Activated CD4-positive, alpha-beta T cell treated with anti-CD3 and anti-CD28 coated beads, Interleukin-2, amount 10 ng/mL, durations not matched to agents 24 days and 14 days (primary cell): ENCODE results near the gene DCLRE1B. TPM values are rescaled to one million over a fixed set of nuclear protein-coding genes. Genes with fewer than 3 reads are reported as not detected.
A peak's percentile ranks its signal among the peaks of the same experiment; 100 is the strongest.

Experiments used
- DNase-seq: peaks from one replicate; pipeline ENCODE4 v3.0.0; 2022
- H3K27ac Mint-ChIP-seq: one replicate; pipeline ENCODE4 v1.8.0; 2022; ENCODE audit warnings: mild to moderate bottlenecking, mixed read lengths
- H3K27me3 Mint-ChIP-seq: one replicate; pipeline ENCODE4 v1.8.0; 2022; ENCODE audit warnings: mixed read lengths
- H3K36me3 Mint-ChIP-seq: one replicate; pipeline ENCODE4 v1.8.0; 2022; ENCODE audit warnings: low read depth, mild to moderate bottlenecking, mixed read lengths
- H3K4me1 Mint-ChIP-seq: one replicate; pipeline ENCODE4 v1.8.0; 2021; ENCODE audit warnings: mixed read lengths
- H3K4me3 Mint-ChIP-seq: one replicate; pipeline ENCODE4 v1.8.0; 2022; ENCODE audit warnings: mild to moderate bottlenecking, moderate library complexity, mixed read lengths
- H3K9me3 Mint-ChIP-seq: one replicate; pipeline ENCODE4 v1.8.0; 2021; ENCODE audit warnings: mixed read lengths
- intact Hi-C: fragments of 100-400 bp; cut with micrococcal nuclease; formaldehyde crosslinking; loops from one replicate; pipeline ENCODE4 v1.15.1; 2023
- total RNA-seq: library from RNA; stranded (reverse); gene quantifications from 2 replicates; pipeline ENCODE4 v1.2.3, GENCODE V29; 2022

The DCLRE1B gene
- total RNA-seq, 1 donor from 2014 or later: 21.5 TPM

GRCh38 chr1:113922957-113923356 lies 17.8 kb downstream of the DCLRE1B start:
- peaks cover 12% of the 10 kb centered on the region for H3K27me3 Mint-ChIP-seq
- DNase-seq: no peak
- H3K36me3 Mint-ChIP-seq: no peaks in the 10 kb centered on the region
- H3K4me3 Mint-ChIP-seq: no peak overlapping the region
- H3K27ac Mint-ChIP-seq: no peak overlapping the region
- intact Hi-C loops: no loop called here
- H3K9me3 Mint-ChIP-seq: no peaks in the 10 kb centered on the region
- H3K4me1 Mint-ChIP-seq: peaks cover 7% of the 10 kb centered on the region

- Mint-ChIP-seq H3K9me3 (no peaks in the 10 kb centered on the region), H3K36me3 (no peaks in the 10 kb centered on the region), H3K27me3 (peaks cover 12% of the 10 kb centered on the region), H3K27ac (no peak overlapping the region), H3K4me3 (no peak overlapping the region), H3K4me1 (peaks cover 12% of the 10 kb centered on the region)
- intact Hi-C loops: no loop called here
- no peak for DNase-seq
Measured at GRCh38 chr1:113924473-113924872, 19.3 kb downstream of the DCLRE1B start.

GRCh38 chr1:113928187-113928930 lies 23.2 kb downstream of the DCLRE1B start:
- H3K36me3 Mint-ChIP-seq: peaks cover 8% of the 10 kb centered on the region
- peaks cover 37% of the 10 kb centered on the region for H3K4me1 Mint-ChIP-seq
- peak overlapping the region; percentile 98 for H3K4me3 Mint-ChIP-seq
- H3K27ac Mint-ChIP-seq: peak overlapping the region; percentile 100
- intact Hi-C loops: loop anchor here (2.0 kb wide), 1 partner anchor 170 kb away; the partner anchor contains the start of gene PHTF1
- H3K9me3 Mint-ChIP-seq: no peaks in the 10 kb centered on the region
- DNase-seq: no peak
- peaks cover 5% of the 10 kb centered on the region for H3K27me3 Mint-ChIP-seq

- Mint-ChIP-seq H3K36me3 (peaks cover 16% of the 10 kb centered on the region), H3K4me1 (peaks cover 45% of the 10 kb centered on the region), H3K27ac (peak within 1 kb of the TSS; percentile 100), H3K9me3 (no peaks in the 10 kb centered on the region), H3K4me3 (peak within 1 kb of the TSS; percentile 98), H3K27me3 (peaks cover 4% of the 10 kb centered on the region)
- intact Hi-C loops: loop anchor here (1.0 to 2.0 kb wide), 4 partner anchors 24 to 170 kb away; partner anchors contain the start of genes DCLRE1B, PHTF1 and RSBN1
- peak; percentile 98 for DNase-seq
Measured at GRCh38 chr1:113928941-113929749, 24.0 kb downstream of the DCLRE1B start, which contains the start of gene HIPK1. Gene HIPK1 (plus strand): TSS chr1:113929324.

- Mint-ChIP-seq H3K27ac (peak overlapping the region; percentile 99), H3K27me3 (no peaks in the 10 kb centered on the region), H3K4me1 (peaks cover 48% of the 10 kb centered on the region), H3K36me3 (peaks cover 20% of the 10 kb centered on the region), H3K9me3 (no peaks in the 10 kb centered on the region), H3K4me3 (peak overlapping the region; percentile 98)
- intact Hi-C loops: loop anchor here (1.0 to 10.0 kb wide), 10 partner anchors 19 to 975 kb away; partner anchors contain the start of genes CSDE1, DCLRE1B, MAGI3 and OLFML3
- DNase-seq: peak; percentile 91
Measured at GRCh38 chr1:113929750-113930498, 24.8 kb downstream of the DCLRE1B start.

DNA sequence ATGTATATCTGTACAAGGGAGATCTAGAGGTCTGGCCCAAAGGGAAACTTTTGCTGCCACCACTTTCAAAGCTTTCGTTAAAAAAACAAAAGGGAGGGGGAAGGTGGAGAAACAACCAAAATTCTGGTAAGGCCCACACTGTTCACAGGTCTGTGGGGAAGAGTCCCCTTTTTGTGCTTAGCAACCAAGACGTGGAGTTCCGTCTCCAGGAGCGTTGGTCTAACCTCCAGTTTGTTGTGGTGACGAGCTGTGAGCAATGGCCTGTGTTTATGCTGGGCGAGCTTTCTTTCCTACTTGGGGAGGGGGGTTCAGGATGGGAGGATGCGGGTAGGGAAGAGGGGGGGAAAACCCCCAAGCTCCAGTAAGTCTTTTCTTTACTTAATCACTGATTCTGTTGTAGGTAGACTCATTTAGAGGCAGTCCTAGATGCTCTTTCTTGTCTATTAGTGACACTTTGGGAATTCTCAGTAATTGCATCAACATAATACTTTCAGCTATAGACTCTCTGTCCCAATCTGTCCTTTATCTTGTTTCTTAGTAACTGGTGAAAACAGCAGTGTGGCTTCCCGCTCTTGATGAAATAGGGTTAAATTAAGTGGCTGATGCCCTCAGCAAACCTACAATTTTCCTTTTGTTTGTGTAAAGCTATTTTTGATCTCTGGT lies 25.5 kb downstream of the DCLRE1B start:
- intact Hi-C loops: loop anchor here (1.0 to 10.0 kb wide), 7 partner anchors 10 to 976 kb away; partner anchors contain the start of genes CSDE1, MAGI3, OLFML3 and PTPN22
- peaks cover 26% of the 10 kb centered on the region for H3K36me3 Mint-ChIP-seq
- H3K4me3 Mint-ChIP-seq: peak overlapping the region; percentile 98
- no peaks in the 10 kb centered on the region for H3K27me3 Mint-ChIP-seq
- DNase-seq: peak; percentile 93
- peaks cover 4% of the 10 kb centered on the region for H3K9me3 Mint-ChIP-seq
- peak overlapping the region; percentile 99 for H3K27ac Mint-ChIP-seq
- H3K4me1 Mint-ChIP-seq: peaks cover 50% of the 10 kb centered on the region

- intact Hi-C loops: loop anchor here (1.0 to 10.0 kb wide), 6 partner anchors 9 to 977 kb away; partner anchors contain the start of genes CSDE1, MAGI3, OLFML3 and SLC16A1
- H3K27me3 Mint-ChIP-seq: no peaks in the 10 kb centered on the region
- peaks cover 29% of the 10 kb centered on the region for H3K36me3 Mint-ChIP-seq
- peaks cover 4% of the 10 kb centered on the region for H3K9me3 Mint-ChIP-seq
- H3K4me1 Mint-ChIP-seq: peaks cover 54% of the 10 kb centered on the region
- peak overlapping the region; percentile 98 for H3K4me3 Mint-ChIP-seq
- peak overlapping the region; percentile 99 for H3K27ac Mint-ChIP-seq
- DNase-seq: peak; percentile 70
Measured at GRCh38 chr1:113931451-113931851, 26.3 kb downstream of the DCLRE1B start.

GRCh38 chr1:113934006-113934405 lies 28.9 kb downstream of the DCLRE1B start:
- peak overlapping the region; percentile 99 for H3K27ac Mint-ChIP-seq

DNA sequence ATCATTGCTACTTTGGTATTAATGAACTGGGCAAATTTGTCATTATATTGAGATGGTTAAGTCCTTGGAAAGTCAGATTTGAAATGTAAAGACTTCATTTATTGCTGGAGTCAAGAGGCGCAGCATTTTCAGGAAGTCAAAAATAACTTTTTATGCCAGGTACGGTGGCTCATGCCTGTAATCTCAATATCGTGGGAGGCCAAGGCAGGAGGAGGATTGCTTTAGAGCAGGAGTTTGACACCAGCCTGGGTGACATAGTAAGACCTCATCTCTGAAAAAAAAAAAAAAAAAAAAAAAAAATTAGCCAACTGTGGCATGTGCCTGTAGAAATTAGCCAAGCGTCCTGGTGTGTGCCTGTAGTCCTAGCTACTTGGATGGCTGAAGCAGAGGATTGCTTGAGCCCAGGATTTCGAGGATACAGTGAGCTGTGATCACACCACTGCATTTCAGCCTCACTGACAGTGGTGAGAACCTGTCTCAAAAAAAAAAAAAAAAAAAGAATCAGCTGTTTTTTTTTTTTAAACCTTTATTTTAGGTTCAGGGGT lies 29.5 kb downstream of the DCLRE1B start:
- H3K36me3 Mint-ChIP-seq: peaks cover 41% of the 10 kb centered on the region
- H3K9me3 Mint-ChIP-seq: peaks cover 4% of the 10 kb centered on the region
- peak overlapping the region; percentile 21 for H3K27ac Mint-ChIP-seq
- H3K4me1 Mint-ChIP-seq: peaks cover 64% of the 10 kb centered on the region
- DNase-seq: no peak
- no peaks in the 10 kb centered on the region for H3K27me3 Mint-ChIP-seq
- intact Hi-C loops: loop anchor here (5.0 to 10.0 kb wide), 4 partner anchors 43 to 980 kb away; partner anchors contain the start of genes CSDE1, MAGI3, OLFML3 and SLC16A1
- peak overlapping the region; percentile 98 for H3K4me3 Mint-ChIP-seq

More at GRCh38 chr1:113934006-113934405, 28.9 kb downstream of the DCLRE1B start:
- intact Hi-C loops: loop anchor here (5.0 to 10.0 kb wide), 4 partner anchors 43 to 979 kb away; partner anchors contain the start of genes CSDE1, MAGI3, OLFML3 and SLC16A1
- peak overlapping the region; percentile 98 for H3K4me3 Mint-ChIP-seq
- peaks cover 4% of the 10 kb centered on the region for H3K9me3 Mint-ChIP-seq
- DNase-seq: no peak
- peaks cover 59% of the 10 kb centered on the region for H3K4me1 Mint-ChIP-seq
- H3K27me3 Mint-ChIP-seq: no peaks in the 10 kb centered on the region
- H3K36me3 Mint-ChIP-seq: peaks cover 37% of the 10 kb centered on the region

- Mint-ChIP-seq H3K9me3 (peaks cover 4% of the 10 kb centered on the region), H3K36me3 (peaks cover 43% of the 10 kb centered on the region), H3K27me3 (no peaks in the 10 kb centered on the region), H3K27ac (no peak overlapping the region), H3K4me3 (no peak overlapping the region), H3K4me1 (peaks cover 69% of the 10 kb centered on the region)
- DNase-seq: no peak
- intact Hi-C loops: loop anchor here (10.0 kb wide), 3 partner anchors 540 to 980 kb away; partner anchors contain the start of genes CSDE1, MAGI3 and SLC16A1
Measured at GRCh38 chr1:113935176-113935575, 30.1 kb downstream of the DCLRE1B start.

DNA sequence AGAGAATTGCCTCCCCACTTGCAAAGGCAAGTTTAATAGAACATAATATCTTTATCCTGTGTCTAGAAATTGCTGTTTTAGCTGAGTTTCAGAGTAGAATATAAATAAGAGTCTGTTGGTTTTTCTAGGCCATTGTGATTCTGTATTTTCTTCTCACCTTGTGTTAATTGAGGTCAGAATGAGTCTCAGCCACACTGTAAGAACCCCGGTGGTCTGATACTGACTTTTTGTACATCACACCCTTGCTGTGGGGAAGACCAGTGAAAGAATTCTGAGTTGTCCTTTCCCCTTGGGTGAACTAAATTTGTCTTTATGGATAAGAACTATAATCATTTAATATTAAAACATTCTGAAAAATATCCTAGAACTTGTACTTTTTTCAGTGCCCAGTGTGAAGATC lies 30.8 kb downstream of the DCLRE1B start:
- no peak for DNase-seq
- no peak overlapping the region for H3K4me3 Mint-ChIP-seq
- peaks cover 4% of the 10 kb centered on the region for H3K9me3 Mint-ChIP-seq
- H3K27ac Mint-ChIP-seq: no peak overlapping the region
- intact Hi-C loops: loop anchor here (10.0 kb wide), 3 partner anchors 541 to 981 kb away; partner anchors contain the start of genes CSDE1, MAGI3 and SLC16A1
- H3K27me3 Mint-ChIP-seq: no peaks in the 10 kb centered on the region
- H3K4me1 Mint-ChIP-seq: peaks cover 71% of the 10 kb centered on the region
- H3K36me3 Mint-ChIP-seq: peaks cover 51% of the 10 kb centered on the region

DNA sequence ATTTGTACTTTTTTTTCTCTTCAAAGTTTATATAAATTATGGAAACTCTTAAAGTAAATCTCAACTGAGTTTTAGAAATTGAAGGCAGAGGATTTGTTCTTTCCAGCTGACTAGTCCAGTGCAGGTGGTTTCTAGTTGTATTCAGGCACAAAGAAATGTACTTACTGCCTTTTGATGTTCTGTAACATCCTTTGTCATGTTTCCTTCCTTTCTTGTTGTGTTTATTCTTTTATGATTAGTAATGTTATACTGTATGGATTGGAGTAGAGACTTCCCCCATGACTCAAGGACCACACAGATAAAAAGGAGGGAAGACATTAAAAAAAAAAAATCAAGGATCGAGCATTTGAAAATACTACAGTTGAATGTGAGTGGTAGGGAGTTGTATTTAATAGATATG lies 32.0 kb downstream of the DCLRE1B start:
- H3K9me3 Mint-ChIP-seq: peaks cover 4% of the 10 kb centered on the region
- intact Hi-C loops: loop anchor here (10.0 kb wide), 3 partner anchors 542 to 982 kb away; partner anchors contain the start of genes CSDE1, MAGI3 and SLC16A1
- DNase-seq: no peak
- peak overlapping the region; percentile 16 for H3K4me3 Mint-ChIP-seq
- H3K36me3 Mint-ChIP-seq: peaks cover 57% of the 10 kb centered on the region
- H3K27me3 Mint-ChIP-seq: no peaks in the 10 kb centered on the region
- H3K4me1 Mint-ChIP-seq: peaks cover 65% of the 10 kb centered on the region
- peak overlapping the region; percentile 40 for H3K27ac Mint-ChIP-seq
